ENCODE results near the gene ATP5PD. TPM values are rescaled to one million over a fixed set of nuclear protein-coding genes. Genes with fewer than 3 reads are reported as not detected.
"Not testable (repeated sequence)": the region's sequence is repeated elsewhere in the genome, so short reads cannot be mapped to it uniquely, and the experiment has no call there.

ATP5PD gene
- total RNA-seq, 1 experiment from 2014 or later = 601 TPM

- no peak overlapping the region for H3K4me3 ChIP-seq
- no peak for DNase-seq (ENCODE audit: low read depth in 1 of 2, low spot score in 2 of 2)
- no peak overlapping the region for H3K27ac ChIP-seq
- peaks cover 55% of the 10 kb centered on the region for H3K36me3 ChIP-seq
- H3K9me3 ChIP-seq (replicated peaks) = no peaks in the 10 kb centered on the region
- H3K4me1 ChIP-seq (replicated peaks) = peaks cover 16% of the 10 kb centered on the region
- no peaks in the 10 kb centered on the region for H3K27me3 ChIP-seq (replicated peaks)
These were observed 2.9 kb upstream of the ATP5PD start for GRCh38 chr17:75049706-75050105.

- Histone ChIP-seq H3K27me3 (replicated peaks) (no peaks in the 10 kb centered on the region), H3K9me3 (replicated peaks) (no peaks in the 10 kb centered on the region), H3K27ac (no peak overlapping the region), H3K4me1 (replicated peaks) (peaks cover 16% of the 10 kb centered on the region), H3K4me3 (no peak overlapping the region), H3K36me3 (peaks cover 52% of the 10 kb centered on the region)
- DNase-seq (ENCODE audit: low read depth in 1 of 2, low spot score in 2 of 2) = no peak
These were observed 2.3 kb upstream of the ATP5PD start for GRCh38 chr17:75049057-75049456.

- no peak overlapping the region for H3K27ac ChIP-seq
- DNase-seq (ENCODE audit: low read depth in 1 of 2, low spot score in 2 of 2) = no peak
These were observed 1.6 kb upstream of the ATP5PD start for GRCh38 chr17:75048249-75048878.

GRCh38 chr17:75047398-75048098 is 779 bp upstream of the ATP5PD start:
- Histone ChIP-seq H3K27ac (no peak overlapping the region), H3K9me3 (replicated peaks) (no peaks in the 10 kb centered on the region), H3K4me3 (peak overlapping the region; percentile 81), H3K27me3 (replicated peaks) (no peaks in the 10 kb centered on the region), H3K36me3 (peaks cover 40% of the 10 kb centered on the region), H3K4me1 (replicated peaks) (peaks cover 16% of the 10 kb centered on the region)
- peak in 1 of 2 experiments; percentile 16 for DNase-seq (ENCODE audit: low read depth in 1 of 2, low spot score in 2 of 2)

More at GRCh38 chr17:75048249-75048878, 1.6 kb upstream of the ATP5PD start:
- peaks cover 16% of the 10 kb centered on the region for H3K4me1 ChIP-seq (replicated peaks)
- no peaks in the 10 kb centered on the region for H3K27me3 ChIP-seq (replicated peaks)
- peaks cover 47% of the 10 kb centered on the region for H3K36me3 ChIP-seq
- H3K4me3 ChIP-seq = peak overlapping the region; percentile 81
- H3K9me3 ChIP-seq (replicated peaks) = no peaks in the 10 kb centered on the region

- DNase-seq (ENCODE audit: low read depth in 1 of 2, low spot score in 2 of 2) = peak in 1 of 2 experiments; percentile 23
- H3K4me3 ChIP-seq = peak overlapping the region; percentile 81
- peaks cover 42% of the 10 kb centered on the region for H3K36me3 ChIP-seq
- peak overlapping the region; percentile 36; the same call in 1 of the 2 replicates for H3K27ac ChIP-seq
- not testable (repeated sequence) for H3K27me3 ChIP-seq (replicated peaks); H3K9me3 ChIP-seq (replicated peaks)
- H3K4me1 ChIP-seq (replicated peaks) = peaks cover 16% of the 10 kb centered on the region
These were observed 793 bp downstream of the ATP5PD start for GRCh38 chr17:75045946-75046406.

- no peak overlapping the region for H3K27ac ChIP-seq
- peaks cover 43% of the 10 kb centered on the region for H3K36me3 ChIP-seq
- no peak overlapping the region for H3K4me3 ChIP-seq
- H3K4me1 ChIP-seq (replicated peaks) = peaks cover 16% of the 10 kb centered on the region
- H3K9me3 ChIP-seq (replicated peaks) = no peaks in the 10 kb centered on the region
- DNase-seq (ENCODE audit: low read depth in 1 of 2, low spot score in 2 of 2) = no peak
- no peaks in the 10 kb centered on the region for H3K27me3 ChIP-seq (replicated peaks)
These were observed 2.1 kb downstream of the ATP5PD start for GRCh38 chr17:75044716-75045115.

- H3K36me3 ChIP-seq = peaks cover 43% of the 10 kb centered on the region
- H3K4me3 ChIP-seq; DNase-seq (ENCODE audit: low read depth in 1 of 2, low spot score in 2 of 2); H3K27me3 ChIP-seq (replicated peaks); H3K27ac ChIP-seq; H3K9me3 ChIP-seq (replicated peaks): not testable (repeated sequence)
- peaks cover 15% of the 10 kb centered on the region for H3K4me1 ChIP-seq (replicated peaks)
These were observed 3.0 kb downstream of the ATP5PD start for GRCh38 chr17:75043789-75044188.

GRCh38 chr17:75041656-75042280 is 5.0 kb downstream of the ATP5PD start:
- Histone ChIP-seq H3K9me3 (replicated peaks) (no peaks in the 10 kb centered on the region), H3K4me1 (replicated peaks) (0 out of 2 replicates have a peak, but pooled peaks cover 3% of the 10 kb centered on the region), H3K36me3 (peaks cover 50% of the 10 kb centered on the region), H3K27ac (no peak overlapping the region), H3K27me3 (replicated peaks) (no peaks in the 10 kb centered on the region), H3K4me3 (no peak overlapping the region)
- DNase-seq (ENCODE audit: low read depth in 1 of 2, low spot score in 2 of 2) = no peak

- Histone ChIP-seq H3K36me3 (peaks cover 51% of the 10 kb centered on the region), H3K4me1 (replicated peaks) (peaks cover 9% of the 10 kb centered on the region), H3K27ac (no peak overlapping the region), H3K9me3 (replicated peaks) (no peaks in the 10 kb centered on the region), H3K27me3 (replicated peaks) (no peaks in the 10 kb centered on the region), H3K4me3 (no peak overlapping the region)
- no peak for DNase-seq (ENCODE audit: low read depth in 1 of 2, low spot score in 2 of 2)
These were observed 7.5 kb downstream of the ATP5PD start for GRCh38 chr17:75039238-75039637.

- Histone ChIP-seq H3K9me3 (replicated peaks) (no peaks in the 10 kb centered on the region), H3K4me1 (replicated peaks) (peaks cover 19% of the 10 kb centered on the region), H3K4me3 (no peak overlapping the region), H3K36me3 (peaks cover 45% of the 10 kb centered on the region), H3K27ac (no peak overlapping the region), H3K27me3 (replicated peaks) (no peaks in the 10 kb centered on the region)
- DNase-seq (ENCODE audit: low read depth in 1 of 2, low spot score in 2 of 2) = no peak
These were observed 10.0 kb downstream of the ATP5PD start for GRCh38 chr17:75036643-75037268.

GRCh38 chr17:75034236-75034908 is 12.4 kb downstream of the ATP5PD start:
- Histone ChIP-seq H3K4me3 (peak overlapping the region; percentile 63), H3K9me3 (replicated peaks) (peaks cover 6% of the 10 kb centered on the region), H3K36me3 (peaks cover 23% of the 10 kb centered on the region), H3K27me3 (replicated peaks) (no peaks in the 10 kb centered on the region), H3K27ac (peak overlapping the region; percentile 65), H3K4me1 (replicated peaks) (peaks cover 19% of the 10 kb centered on the region)
- DNase-seq (ENCODE audit: low read depth in 1 of 2, low spot score in 2 of 2) = peak; percentile 97 to 98

- Histone ChIP-seq H3K4me1 (replicated peaks) (peaks cover 19% of the 10 kb centered on the region), H3K9me3 (replicated peaks) (peaks cover 6% of the 10 kb centered on the region), H3K27me3 (replicated peaks) (no peaks in the 10 kb centered on the region), H3K4me3 (peak overlapping the region; percentile 63), H3K36me3 (peaks cover 15% of the 10 kb centered on the region), H3K27ac (no peak overlapping the region)
- peak; percentile 98 to 100 for DNase-seq (ENCODE audit: low read depth in 1 of 2, low spot score in 2 of 2)
These were observed 13.2 kb downstream of the ATP5PD start for GRCh38 chr17:75033346-75034235.
